Fibroblast of peridontal ligament (primary cell): ENCODE results near the gene CREM.
A peak's percentile ranks its signal among the peaks of the same experiment; 100 is the strongest.

Source experiments
- DNase-seq: peaks from one replicate; pipeline ENCODE4 v3.0.0-alpha.2; 2010; ENCODE audit errors: extremely low read depth

CREM gene

DNA sequence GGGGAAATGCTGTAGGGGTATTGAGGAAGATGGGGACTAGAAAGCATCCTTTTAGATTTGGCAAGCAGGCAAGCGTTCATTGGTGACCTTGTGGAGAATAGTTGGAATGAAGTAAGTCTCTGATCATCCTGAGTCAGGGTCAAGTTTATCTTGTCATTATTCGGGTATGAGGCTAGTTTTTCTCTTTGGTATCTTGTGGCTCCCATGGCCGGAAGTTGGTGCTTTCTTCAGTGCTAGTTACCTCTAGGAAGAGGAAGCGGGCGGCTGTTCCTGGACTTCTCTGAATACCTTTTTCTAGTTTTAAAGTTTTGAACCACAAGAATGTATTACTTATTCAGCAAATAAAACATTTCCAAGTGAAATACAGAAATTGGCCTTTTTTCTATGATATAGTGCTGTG lies 9.2 kb downstream of the CREM start:
- DNase-seq: no peak

DNA sequence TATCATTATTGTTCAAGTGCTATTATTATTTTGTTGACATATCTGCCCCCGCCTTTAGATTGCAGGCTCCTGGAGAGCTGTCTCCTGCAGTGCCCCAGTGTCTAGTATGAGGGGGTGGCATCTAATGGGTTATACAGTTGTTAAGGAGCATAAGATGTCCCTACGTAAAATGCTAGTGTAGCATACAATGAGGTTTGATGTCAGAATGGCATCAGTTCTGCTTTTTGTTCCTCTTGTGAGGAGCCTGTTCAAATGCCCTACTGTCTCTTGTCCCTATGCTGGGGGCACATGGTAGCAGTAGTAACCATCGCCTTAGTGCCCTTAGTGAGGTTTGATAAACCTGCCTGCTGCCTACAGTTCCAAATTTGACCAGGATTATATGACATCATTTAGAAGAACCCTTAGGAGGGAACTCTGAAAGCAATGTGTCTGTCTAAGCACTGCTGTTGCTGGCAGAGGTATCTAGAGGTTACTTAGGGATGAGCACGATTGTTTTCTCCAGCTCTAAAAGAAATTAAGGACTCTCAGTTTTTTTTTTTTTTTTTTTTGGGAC lies 9.7 kb downstream of the CREM start:
- DNase-seq: no peak

DNA sequence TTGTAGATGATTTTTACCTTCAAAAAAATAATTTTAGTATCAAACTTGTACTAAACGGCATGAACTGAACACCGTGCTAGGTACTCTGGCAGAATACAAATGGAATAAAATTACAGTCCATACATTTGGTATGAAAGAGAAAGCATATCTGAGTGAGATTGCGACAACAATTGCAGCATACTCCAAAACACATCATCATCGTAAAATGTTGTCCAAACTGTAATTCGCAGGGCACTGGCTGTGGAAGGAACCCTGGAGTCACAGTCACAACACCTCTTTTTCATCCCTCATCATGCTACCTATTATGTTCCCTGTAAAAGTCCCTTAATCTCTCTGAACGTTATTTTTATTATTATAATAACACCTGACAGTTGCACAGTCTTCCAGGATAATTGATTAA lies 13.5 kb downstream of the CREM start:
- DNase-seq: no peak

DNA sequence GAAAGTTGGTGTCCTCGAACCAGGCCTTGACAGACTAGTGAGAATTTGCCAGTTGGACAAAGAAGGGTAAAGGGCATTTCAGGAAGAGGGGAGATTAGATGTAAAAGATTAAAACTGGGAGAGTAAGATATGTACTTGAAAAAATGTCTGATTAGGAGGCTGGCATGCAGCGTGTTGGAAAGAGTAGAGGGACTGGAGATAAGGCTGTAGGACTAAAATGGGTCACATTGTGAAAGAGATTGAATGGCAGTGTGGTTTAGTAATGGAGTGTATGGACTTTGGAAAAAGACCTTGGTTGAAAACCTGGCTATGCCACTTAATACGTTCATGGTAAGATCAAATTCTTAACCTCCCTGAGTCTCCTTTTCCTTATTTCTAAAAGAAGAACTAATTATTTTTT lies 14.1 kb downstream of the CREM start:
- DNase-seq: no peak

DNA sequence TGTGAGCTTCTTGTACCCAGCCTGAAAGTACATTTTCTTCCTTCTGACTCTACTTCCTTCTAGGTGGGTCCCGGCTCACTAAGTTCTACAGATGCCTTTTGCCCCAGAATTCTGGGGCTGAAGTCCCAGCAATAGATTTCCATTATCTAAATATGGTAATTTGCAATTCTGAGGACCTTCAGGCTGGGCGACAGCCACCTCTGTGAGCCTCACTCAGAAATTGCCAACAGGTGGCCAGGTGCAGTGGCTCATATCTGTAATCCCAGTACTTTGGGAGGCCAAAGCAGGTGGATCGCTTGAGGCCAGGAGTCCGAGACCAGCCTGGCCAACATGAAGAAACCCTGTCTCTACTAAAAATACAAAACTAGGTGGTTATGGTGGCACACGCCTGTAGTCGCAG lies 23.7 kb downstream of the CREM start:
- DNase-seq: no peak

DNA sequence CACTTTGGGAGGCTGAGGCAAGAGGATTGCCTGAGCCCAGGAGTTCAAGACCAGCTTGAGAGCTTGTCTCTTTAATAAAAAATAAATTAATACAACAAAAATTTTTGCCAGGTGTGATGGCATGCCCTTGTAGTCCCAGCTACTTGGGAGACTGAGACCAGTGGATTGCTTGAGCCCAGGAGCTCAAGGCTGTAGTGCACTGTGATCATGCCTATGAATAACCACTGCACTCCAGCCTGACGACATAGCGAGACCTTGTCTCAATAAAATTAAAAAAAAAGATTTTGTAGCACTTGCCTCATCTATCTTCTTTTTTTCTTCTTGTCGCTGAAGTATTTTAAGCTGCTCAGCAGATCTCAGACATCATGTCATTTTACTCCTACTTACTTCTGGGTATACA lies 26.3 kb downstream of the CREM start:
- no peak for DNase-seq

DNA sequence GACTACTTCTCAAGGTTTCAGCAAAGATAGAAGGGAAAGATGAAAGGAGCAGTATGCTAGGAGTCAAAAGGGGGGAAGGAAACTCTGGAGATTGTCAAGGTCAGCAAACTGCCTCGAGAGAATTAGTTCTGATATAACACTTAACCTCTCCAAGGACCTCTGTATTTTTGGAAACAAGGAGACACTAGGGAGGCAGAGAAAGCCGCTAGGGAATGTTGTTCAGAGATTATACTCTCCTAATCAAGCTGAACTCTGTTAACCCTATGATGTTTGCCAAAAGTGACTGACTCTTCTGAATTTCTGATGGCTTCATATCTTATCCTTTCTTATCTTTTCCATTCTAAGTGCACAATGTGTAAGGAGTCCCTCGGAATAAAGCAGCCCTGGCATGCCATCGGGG lies 27.1 kb downstream of the CREM start:
- DNase-seq: no peak

DNA sequence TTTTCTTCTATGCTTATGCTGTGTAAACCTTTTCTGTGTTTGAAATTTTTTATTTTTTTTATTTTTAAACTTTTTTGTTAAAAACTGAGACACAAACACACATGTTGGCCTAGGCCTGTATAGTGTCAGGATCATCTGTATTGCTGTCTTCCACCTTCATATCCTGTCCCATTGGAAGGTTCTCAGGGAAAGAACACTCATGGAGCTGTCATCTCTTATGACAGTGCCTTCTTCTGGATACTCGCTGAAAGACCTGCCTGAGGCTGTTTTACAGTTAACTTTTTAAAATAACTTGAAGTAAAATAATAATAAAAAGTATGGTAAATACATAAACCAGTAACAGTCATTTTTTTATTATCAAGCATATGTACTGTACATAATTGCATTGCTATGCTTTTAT lies 34.1 kb downstream of the CREM start:
- DNase-seq: no peak

DNA sequence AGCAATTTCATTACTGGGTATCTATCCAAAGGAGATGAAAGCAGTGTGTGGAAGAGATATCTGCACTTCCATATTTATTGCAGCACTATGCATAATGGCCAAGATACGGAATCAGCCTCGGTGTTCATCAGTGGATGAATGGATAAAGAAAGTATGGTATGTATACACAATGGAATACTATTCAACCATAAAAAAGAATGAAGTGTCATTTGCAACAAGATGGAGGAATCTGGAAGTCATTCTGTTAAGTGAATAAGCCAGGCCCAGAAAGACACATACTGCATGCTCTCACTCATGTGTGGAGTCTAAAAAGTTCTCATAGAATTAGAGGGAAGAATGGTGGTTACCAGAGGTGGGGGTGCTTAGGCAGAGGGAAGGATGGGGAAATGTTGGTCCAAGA lies 35.3 kb downstream of the CREM start:
- no peak for DNase-seq

DNA sequence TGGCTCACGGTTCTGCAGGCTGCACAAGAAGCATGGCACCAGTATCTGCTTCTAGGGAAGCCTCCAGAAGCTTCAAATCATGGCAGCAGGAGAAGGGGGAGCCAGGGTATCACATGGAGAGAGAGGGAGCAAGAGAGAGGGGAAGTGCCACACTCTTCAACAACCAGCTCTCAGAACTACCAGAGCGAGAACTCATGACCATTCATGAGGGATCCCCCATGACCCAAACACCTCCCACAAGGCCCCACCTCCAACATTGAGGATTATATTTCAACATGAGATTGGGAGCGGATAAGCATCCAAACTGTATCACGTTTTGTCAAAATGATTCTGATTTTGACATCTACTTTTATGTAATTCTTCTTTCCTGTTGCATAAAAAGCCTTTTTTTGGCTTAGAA lies 38.5 kb downstream of the CREM start:
- DNase-seq: no peak

DNA sequence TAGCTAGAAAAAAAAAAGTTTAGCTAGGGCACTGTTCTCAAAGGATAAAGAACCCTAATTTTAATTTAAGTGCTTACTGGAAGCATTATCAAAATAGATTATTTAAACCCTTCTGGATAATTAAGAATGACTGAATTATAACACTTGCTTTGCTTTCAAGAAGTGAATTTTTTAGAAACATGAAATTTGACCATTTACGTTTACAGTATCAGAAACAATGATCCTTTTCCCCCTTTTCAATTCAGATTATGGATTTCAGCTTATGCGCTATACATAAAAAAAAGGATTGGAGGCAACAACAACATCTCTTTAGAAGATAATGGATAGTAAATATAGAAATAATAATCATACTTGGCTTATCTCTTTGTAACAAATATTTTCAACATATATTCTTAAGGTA lies 39.2 kb downstream of the CREM start:
- DNase-seq: no peak

DNA sequence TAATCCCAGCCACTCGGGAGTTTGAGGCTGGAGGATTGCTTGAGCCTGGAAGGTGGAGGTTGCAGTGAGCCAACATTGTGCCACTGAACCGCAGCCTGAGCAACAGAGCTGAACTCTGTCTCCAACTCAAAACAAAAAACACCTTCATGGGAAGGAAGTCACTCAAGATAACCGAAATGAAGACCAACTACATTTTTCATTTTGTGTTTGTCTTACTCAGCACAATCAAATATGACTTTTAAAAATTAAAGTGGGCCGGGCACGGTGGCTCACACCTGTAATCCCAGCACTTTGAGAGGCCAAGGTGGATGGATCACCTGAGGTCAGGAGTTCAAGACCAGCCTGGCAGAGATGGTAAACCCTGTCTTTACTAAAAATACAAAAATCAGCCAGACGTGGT lies 40.0 kb downstream of the CREM start:
- no peak for DNase-seq

DNA sequence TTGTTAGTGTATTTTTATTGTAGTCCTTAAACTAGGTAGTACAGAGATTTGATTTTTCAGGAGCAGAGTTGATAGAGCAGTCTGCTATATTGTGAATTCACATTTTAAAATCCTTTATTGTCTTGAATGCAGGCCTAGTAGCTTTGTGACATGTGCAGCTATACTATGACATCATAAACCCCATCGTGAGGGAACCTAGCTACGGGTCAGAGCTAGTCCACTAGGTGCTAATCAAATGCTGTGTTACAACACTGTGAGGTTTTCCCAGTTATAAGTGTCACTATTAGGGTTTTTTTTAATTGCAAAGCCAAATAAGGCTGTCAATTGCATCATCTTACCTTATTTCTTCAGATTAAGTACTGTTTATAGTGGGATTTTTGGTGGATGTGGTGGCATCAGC lies 40.7 kb downstream of the CREM start:
- DNase-seq: no peak

DNA sequence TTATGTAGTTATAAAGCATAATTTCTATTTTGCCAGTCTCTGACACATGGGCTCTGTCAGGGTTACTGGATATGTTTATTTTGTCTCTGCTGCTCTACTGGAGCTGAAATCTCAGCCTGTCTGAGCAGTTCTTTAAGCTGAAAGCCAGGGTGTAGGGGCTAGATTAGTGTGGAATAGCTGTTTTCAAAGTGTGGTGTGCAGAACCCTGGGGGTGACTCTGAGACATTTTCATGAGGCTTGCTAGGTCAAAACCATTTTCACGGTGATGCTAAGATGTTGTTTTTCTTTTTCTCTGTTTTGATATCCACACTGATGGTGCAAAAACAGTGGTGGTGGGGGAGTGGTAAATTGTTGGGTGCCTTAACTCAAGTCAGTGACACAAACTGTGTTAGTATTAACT lies 45.5 kb downstream of the CREM start:
- DNase-seq: peak; percentile 6

DNA sequence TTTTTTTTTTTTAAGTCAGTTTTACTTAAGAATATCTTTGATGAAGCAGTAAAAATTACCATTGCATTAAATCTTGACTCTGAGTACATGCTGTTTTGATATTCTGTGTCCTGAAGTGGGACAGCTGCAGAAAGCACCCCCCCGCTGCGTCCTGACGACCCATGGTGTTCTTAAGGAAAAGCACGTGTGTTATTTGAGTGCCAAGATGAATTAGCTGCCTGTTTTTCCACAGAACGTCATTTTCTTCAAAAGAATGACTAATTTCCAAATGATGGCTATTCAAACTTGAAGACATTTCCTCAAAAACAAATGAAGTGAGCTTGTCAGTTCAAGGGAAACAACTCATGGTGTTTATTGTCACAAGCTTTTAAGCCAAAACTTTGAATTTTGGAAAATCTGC lies 45.9 kb downstream of the CREM start:
- DNase-seq: peak; percentile 67

DNA sequence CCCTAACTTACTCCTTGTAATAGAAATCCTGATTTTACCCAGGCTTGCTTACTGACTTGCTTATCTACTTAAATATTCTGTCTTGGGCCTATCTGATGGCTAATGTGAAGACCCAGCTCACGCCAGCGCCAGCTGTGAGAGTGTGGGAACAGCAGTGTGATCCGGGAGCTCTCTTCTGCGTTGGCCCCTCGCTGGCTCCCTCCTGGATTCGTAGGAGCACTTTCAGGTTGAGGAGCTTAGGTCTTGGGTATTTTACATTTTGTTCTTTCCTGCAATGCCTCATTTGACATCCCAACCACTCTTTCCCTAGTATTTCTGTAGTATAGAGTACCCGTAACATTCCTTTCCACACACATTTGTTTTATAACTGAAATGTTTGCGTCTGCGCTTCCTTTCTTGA lies 51.7 kb downstream of the CREM start:
- DNase-seq: no peak

DNA sequence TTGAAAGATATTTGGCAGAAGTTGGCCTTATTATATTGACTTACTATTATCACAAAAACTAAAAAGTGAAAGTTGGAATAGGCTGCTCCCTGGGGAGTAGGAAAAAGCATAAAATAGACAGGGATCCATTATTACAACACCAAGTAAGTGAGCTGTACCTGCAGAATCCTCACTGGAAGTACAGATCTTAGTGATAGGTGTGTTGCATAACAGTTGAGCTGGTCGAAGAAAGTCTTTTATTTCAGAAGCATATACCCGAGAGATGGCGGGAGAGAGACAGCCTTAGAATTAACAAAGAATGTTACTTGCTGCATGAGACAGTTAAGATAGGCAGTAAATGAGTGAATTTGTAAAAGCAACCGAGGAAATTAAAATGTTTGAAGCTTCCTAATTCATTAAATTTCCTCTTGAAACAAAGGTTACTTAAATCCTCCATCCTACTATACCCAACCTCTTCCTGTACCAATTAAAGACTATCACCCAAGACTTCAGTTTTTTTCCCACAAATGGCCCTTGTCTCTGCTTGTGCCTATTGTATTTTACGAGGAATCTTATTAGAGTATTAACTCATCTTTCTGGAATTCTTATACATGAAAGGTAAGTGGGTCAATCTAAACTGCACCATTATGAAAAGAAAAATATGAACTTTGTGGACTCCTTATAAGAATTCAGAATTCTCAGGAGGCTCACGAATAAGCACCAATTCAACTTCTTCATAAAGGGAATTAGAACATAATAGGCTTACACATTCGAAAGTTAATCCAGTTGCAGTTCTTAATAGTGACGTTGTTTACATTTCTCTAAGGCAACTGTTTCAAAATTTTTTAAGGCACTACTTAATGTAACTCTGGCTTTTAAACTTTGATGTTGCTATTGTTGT lies 56.2 kb downstream of the CREM start:
- no peak for DNase-seq

DNA sequence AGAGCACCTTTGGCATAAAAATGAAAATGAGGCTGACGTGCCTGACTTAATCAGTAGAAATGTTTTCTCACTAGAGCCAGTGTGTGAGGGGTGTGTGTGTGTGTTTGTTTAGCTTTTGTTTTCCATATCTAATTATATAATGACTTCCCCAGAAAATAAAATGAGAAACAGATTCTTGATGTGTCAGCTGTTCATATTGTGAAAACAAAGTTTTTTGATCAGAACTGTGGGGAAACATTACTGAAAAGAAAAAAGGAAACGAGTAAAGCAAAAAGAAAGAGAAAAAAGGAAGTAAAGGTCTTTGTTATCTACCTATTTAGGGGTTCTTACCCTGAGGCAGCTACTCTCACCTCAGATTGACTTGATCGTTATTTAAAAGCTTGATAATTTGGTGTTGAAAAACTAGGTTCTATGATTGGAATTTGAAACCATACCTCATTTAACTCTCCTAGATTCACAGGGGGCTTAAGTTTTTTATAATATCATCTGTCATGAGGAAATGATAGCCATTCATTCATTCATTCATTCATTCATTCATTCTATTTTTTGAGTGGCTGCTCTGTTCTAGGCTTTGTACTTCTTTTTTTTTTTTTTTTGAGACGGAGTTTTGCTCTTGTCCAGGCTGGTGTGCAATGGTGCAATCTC lies 58.0 kb downstream of the CREM start:
- peak; percentile 34 for DNase-seq

DNA sequence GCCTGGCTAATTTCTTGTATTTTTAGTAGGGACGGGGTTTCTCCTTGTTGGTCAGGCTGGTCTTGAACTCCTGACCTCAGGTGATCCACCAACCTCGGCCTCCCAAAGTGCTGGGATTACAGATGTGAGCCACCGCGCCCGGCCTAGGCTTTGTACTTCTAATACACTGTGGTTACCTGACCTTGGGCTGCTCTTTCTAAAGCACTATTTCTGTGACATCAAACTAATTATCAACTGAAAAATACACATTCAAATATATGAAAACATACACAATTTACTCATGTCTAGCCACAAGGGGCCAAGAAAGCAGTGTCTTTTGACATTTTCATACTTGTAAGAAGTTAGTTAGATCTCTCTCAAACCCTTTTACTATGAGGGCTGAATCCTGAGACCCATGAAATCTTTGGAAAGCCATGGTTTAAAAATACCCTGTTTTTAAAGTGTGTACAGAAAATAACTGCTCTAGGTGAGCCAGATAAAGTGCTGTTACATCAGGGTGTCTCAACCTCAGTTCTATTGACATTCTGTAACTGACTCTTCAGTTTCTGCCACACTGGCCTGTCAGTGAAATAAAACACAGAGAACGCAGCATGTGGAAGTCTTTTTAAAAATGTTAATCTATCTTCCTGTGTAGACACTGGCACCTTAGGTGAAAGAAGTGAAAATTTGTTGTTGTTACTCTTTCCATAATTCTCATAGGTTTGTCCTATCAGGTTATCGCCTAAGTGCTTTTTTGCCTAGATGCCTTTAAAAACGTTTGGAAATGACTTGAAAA lies 58.8 kb downstream of the CREM start:
- no peak for DNase-seq

DNA sequence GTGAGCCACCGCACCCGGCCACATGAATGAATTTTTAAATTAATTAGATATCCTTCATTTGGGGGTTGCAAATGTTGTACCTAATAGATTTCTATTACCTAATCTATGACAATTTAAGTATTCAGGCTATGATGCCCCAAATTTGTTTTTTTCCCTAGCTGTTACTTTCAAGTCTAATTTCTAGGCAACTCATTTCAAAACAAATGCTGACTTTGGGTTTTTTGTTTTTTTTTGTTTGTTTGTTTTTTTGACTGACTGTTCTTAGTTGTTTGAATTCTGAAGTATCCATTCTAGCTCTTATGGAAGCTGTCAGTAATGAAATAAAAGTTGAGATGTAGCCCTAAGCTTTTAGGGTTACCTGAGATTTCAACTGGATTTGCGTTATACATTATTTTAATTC lies 62.3 kb downstream of the CREM start:
- DNase-seq: no peak

DNA sequence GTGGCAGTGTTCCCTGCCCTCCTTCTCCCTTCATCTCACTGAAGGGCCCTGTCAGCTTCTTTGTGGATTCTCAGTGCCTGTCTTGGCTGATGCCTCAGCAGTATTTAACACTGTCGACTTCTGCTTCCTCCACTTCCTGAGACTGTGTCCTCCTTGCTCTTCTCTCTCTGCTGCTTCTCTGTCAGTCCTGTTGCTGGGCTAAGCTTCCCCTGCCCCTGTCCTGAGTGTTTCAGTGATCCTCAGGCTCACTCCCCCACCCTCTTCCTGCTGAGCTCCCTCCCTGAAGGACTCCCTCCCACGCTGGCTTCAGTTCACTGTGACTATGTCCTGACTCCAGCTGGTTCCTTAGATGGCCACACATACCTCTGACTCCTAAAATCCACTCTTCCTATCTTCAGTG lies 64.9 kb downstream of the CREM start:
- no peak for DNase-seq

DNA sequence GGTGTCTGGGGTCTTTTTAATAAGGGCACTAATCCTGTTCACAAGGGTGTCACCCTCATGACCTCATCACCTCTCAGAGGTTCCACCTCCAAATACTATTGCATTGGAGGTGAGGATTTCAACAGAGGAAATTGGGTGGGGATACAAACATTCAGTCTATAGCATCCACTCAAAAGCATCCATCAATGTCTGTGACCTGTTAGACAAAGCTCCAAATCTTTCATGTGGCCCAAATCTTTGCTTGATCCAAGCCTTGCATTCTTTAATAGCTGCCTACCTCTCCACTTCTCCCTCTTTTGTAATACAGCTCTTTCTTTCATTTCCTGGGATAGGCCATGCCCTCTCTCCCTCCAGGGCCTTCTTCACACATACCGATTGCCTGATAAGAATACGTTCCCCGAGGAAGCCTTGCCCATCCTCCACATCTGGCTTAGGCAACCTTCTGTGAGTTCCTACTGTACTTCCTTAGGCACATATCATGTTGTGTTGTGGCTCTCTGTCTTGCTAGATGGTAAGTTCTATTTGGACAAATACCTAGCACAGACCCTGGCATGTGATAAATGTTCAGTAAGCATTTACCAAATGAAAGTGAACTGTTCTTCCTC lies 66.1 kb downstream of the CREM start:
- no peak for DNase-seq
